PC-9 (cell line): ENCODE measurements around the gene PPM1H. TPM values are rescaled to one million over a fixed set of nuclear protein-coding genes. Genes with fewer than 3 reads are reported as not detected.

ENCODE experiments used
- BruUV-seq: library from RNA; stranded (reverse); fragments of 400-500 nt; replicated peaks from 2 replicates; lab custom pipeline; 2021; lab: Mats Ljungman, UMichigan
- CTCF ChIA-PET: fragments of 300-600 bp; sonication (Branson Sonifier 250); formaldehyde crosslinking; loops from one replicate; lab custom pipeline; 2022; ENCODE audit warnings: antibody characterized with exemption; lab: Charles Lee
- POLR2A ChIA-PET: fragments of 300-600 bp; sonication (Branson Sonifier 250); formaldehyde crosslinking; loops from one replicate; lab custom pipeline; 2022; ENCODE audit warnings: antibody characterized with exemption; ENCODE audit not compliant: unreplicated experiment; lab: Charles Lee
- DNase-seq, 2 experiments: peaks; one replicate each; pipeline versions ENCODE4 v3.0.0 to v3.0.0-alpha.2; 2015 to 2022; ENCODE audit warnings: mixed read lengths in 1 of 2
- H2AFZ ChIP-seq: fragments of 200-600 bp; sonication (generic); 2 replicates; pipeline ENCODE4 v1.8.1; 2017; ENCODE audit warnings: antibody characterized with exemption
- H3F3A ChIP-seq: fragments of 200-600 bp; sonication (generic); 2 replicates; pipeline ENCODE4 v1.8.1; 2017; ENCODE audit warnings: antibody characterized with exemption, mild to moderate bottlenecking, low read depth; ENCODE audit not compliant: insufficient read depth
- H3K27ac ChIP-seq: fragments of 200-600 bp; sonication (generic); 2 replicates; pipeline ENCODE4 v1.6.1; 2016; ENCODE audit warnings: mixed run types
- H3K27me3 ChIP-seq: fragments of 200-600 bp; sonication (generic); 2 replicates; pipeline ENCODE4 v1.6.1; 2016; ENCODE audit warnings: low read depth, mixed run types; ENCODE audit not compliant: insufficient read depth
- H3K36me3 ChIP-seq: fragments of 200-600 bp; sonication (generic); 2 replicates; pipeline ENCODE4 v1.6.1; 2016; ENCODE audit warnings: low read depth, mixed run types
- H3K4me1 ChIP-seq: fragments of 200-600 bp; sonication (generic); replicated peaks from 2 replicates; pipeline ENCODE4 v1.6.1; 2016; ENCODE audit warnings: mixed run types; ENCODE audit not compliant: insufficient read depth
- H3K4me2 ChIP-seq: fragments of 200-600 bp; sonication (generic); 2 replicates; pipeline ENCODE4 v1.6.1; 2017; ENCODE audit warnings: mixed run types
- H3K4me3 ChIP-seq: fragments of 200-600 bp; sonication (generic); 2 replicates; pipeline ENCODE4 v1.6.1; 2016; ENCODE audit warnings: mixed run types
- H3K79me2 ChIP-seq: fragments of 200-600 bp; sonication (generic); 2 replicates; pipeline ENCODE4 v1.6.1; 2017; ENCODE audit warnings: low read depth, mixed run types
- H3K9me2 ChIP-seq: fragments of 200-600 bp; sonication (generic); 2 replicates; pipeline ENCODE4 v1.8.1; 2017; ENCODE audit warnings: mild to moderate bottlenecking; ENCODE audit not compliant: insufficient read depth
- H3K9me3 ChIP-seq: fragments of 200-600 bp; sonication (generic); 2 replicates; pipeline ENCODE4 v1.8.1; 2016; ENCODE audit warnings: low read depth; ENCODE audit not compliant: insufficient read depth
- H4K20me1 ChIP-seq: fragments of 200-600 bp; sonication (generic); 2 replicates; pipeline ENCODE4 v1.8.1; 2017; ENCODE audit not compliant: insufficient read depth
- CTCF ChIP-seq: fragments of 200-600 bp; sonication (generic); conservative IDR thresholded peaks from 2 replicates; pipeline ENCODE4 v1.6.1; 2017; ENCODE audit warnings: mixed run types, antibody characterized with exemption, mild to moderate bottlenecking, moderate library complexity
- EZH2 ChIP-seq: fragments of 200-600 bp; sonication (generic); IDR thresholded peaks from 2 replicates; pipeline ENCODE4 v1.8.0; 2017; ENCODE audit warnings: antibody characterized with exemption, low read depth
- intact Hi-C: fragments of 100-400 bp; cut with micrococcal nuclease; formaldehyde crosslinking; loops from one replicate; pipeline ENCODE4 v1.10.0; 2022; ENCODE audit not compliant: unreplicated experiment
- total RNA-seq: library from RNA; stranded (reverse); gene quantifications from 2 replicates; pipeline ENCODE4 v1.2.3, GENCODE V29; 2021

PPM1H gene
- total RNA-seq, 1 experiment from 2014 or later, result 11.4 TPM

GRCh38 chr12:62873116-62873825 is 61.7 kb downstream of the PPM1H start:
- Histone ChIP-seq H4K20me1 (no peaks in the 10 kb centered on the region), H3K27ac (peak overlapping the region; percentile 48), H3K4me3 (no peak overlapping the region; the same call in 1 of the 2 replicates), H3K4me2 (peak overlapping the region; percentile 48), H3K4me1 (peaks cover 25% of the 10 kb centered on the region), H3K79me2 (peaks cover 20% of the 10 kb centered on the region), H3K9me3 (0 out of 2 replicates have a peak, but pooled peaks cover 4% of the 10 kb centered on the region), H2AFZ (no peak overlapping the region), H3K27me3 (no peaks in the 10 kb centered on the region), H3K9me2 (no peaks in the 10 kb centered on the region), H3K36me3 (no peaks in the 10 kb centered on the region), H3F3A (peaks cover 5% of the 10 kb centered on the region)
- ChIA-PET CTCF (no interaction called here), POLR2A (no interaction called here)
- TF ChIP-seq CTCF (no peak), EZH2 (no peak)
- no TSS peak for BruUV-seq
- intact Hi-C loops, result no loop called here
- peak in 1 of 2 experiments; percentile 92 for DNase-seq

GRCh38 chr12:62868820-62869219 is 66.1 kb downstream of the PPM1H start:
- Histone ChIP-seq H3K4me2 (no peak overlapping the region), H3K9me2 (no peaks in the 10 kb centered on the region; the same call in 1 of the 2 replicates), H2AFZ (no peak overlapping the region), H3K27ac (no peak overlapping the region), H3K4me3 (no peak overlapping the region), H3K36me3 (no peaks in the 10 kb centered on the region), H3K79me2 (peaks cover 51% of the 10 kb centered on the region), H3K9me3 (0 out of 2 replicates have a peak, but pooled peaks cover 4% of the 10 kb centered on the region), H3K27me3 (no peaks in the 10 kb centered on the region), H3F3A (peaks cover 19% of the 10 kb centered on the region), H3K4me1 (peaks cover 47% of the 10 kb centered on the region), H4K20me1 (no peaks in the 10 kb centered on the region)
- intact Hi-C loops, result no loop called here
- no peak for TF ChIP-seq CTCF
- no peak for TF ChIP-seq EZH2
- ChIA-PET POLR2A (no interaction called here), CTCF (no interaction called here)
- BruUV-seq, result no TSS peak
- no peak for DNase-seq

GRCh38 chr12:62866451-62867082 is 68.4 kb downstream of the PPM1H start:
- intact Hi-C loops, result loop anchor here (2.0 kb wide), 1 partner anchor 68 kb away; the partner anchor contains the start of gene PPM1H
- H4K20me1 ChIP-seq, result no peaks in the 10 kb centered on the region
- H3K9me2 ChIP-seq, result no peaks in the 10 kb centered on the region; the same call in none of the 2 replicates
- H3K36me3 ChIP-seq, result no peaks in the 10 kb centered on the region
- ChIA-PET POLR2A (interaction anchor here (0.6 to 0.7 kb wide), 3 partner anchors 13 to 388 kb away, joined by 3 to 5 read pairs (median 5); no protein-coding TSS in a partner anchor), CTCF (interaction anchor here (0.6 kb wide), 1 partner anchor 19 kb away, joined by 4 read pairs; no protein-coding TSS in a partner anchor)
- H3K4me2 ChIP-seq, result peak overlapping the region; percentile 56
- DNase-seq, result peak; percentile 53 to 87
- no peak for TF ChIP-seq EZH2
- TF ChIP-seq CTCF, result no peak
- H3F3A ChIP-seq, result peaks cover 23% of the 10 kb centered on the region
- peaks cover 51% of the 10 kb centered on the region for H3K79me2 ChIP-seq
- H3K4me3 ChIP-seq, result peak overlapping the region; percentile 19; the same call in 1 of the 2 replicates
- 0 out of 2 replicates have a peak, but pooled peaks cover 4% of the 10 kb centered on the region for H3K9me3 ChIP-seq
- no peaks in the 10 kb centered on the region for H3K27me3 ChIP-seq
- peak overlapping the region; percentile 85 for H3K27ac ChIP-seq
- 0 out of 2 replicates have a peak overlapping the region, but pooled peaks have one; percentile 11 for H2AFZ ChIP-seq
- H3K4me1 ChIP-seq, result peaks cover 53% of the 10 kb centered on the region
- BruUV-seq, result no TSS peak
